Mesothelial cell of epicardium (in vitro differentiated cells): ENCODE measurements around the gene ITPRIP. TPM values are rescaled to one million over a fixed set of nuclear protein-coding genes. Genes with fewer than 3 reads are reported as not detected.
A peak's percentile ranks its signal among the peaks of the same experiment; 100 is the strongest.

Experiments
- DNase-seq, 2 experiments: peaks; one replicate each; pipeline ENCODE4 v3.0.0; 2021; ENCODE audit warnings: low spot score in 2 of 2; ENCODE audit not compliant: unreplicated experiment in 2 of 2
- H3K27ac Mint-ChIP-seq: 2 replicates; pipeline ENCODE4 v1.8.0; 2021; ENCODE audit warnings: mixed read lengths
- H3K27me3 Mint-ChIP-seq: 2 replicates; pipeline ENCODE4 v1.8.0; 2021; ENCODE audit warnings: low read depth, mixed read lengths
- H3K36me3 Mint-ChIP-seq: 2 replicates; pipeline ENCODE4 v1.8.0; 2021; ENCODE audit warnings: mixed read lengths
- H3K4me1 Mint-ChIP-seq: 2 replicates; pipeline ENCODE4 v1.8.0; 2021; ENCODE audit warnings: mixed read lengths
- H3K4me3 Mint-ChIP-seq: 2 replicates; pipeline ENCODE4 v1.8.0; 2021; ENCODE audit warnings: mild to moderate bottlenecking, moderate library complexity, mixed read lengths
- H3K9me3 Mint-ChIP-seq: 2 replicates; pipeline ENCODE4 v1.8.0; 2021; ENCODE audit warnings: mixed read lengths
- CTCF ChIP-seq: fragments of 200-600 bp; sonication (generic); IDR thresholded peaks from one replicate; pipeline ENCODE4 v1.5.0; 2021; ENCODE audit warnings: antibody characterized with exemption; ENCODE audit not compliant: unreplicated experiment
- total RNA-seq: library from RNA; stranded (reverse); gene quantifications from 3 replicates; pipeline ENCODE4 v1.2.1, GENCODE V29; 2021

ITPRIP gene
- total RNA-seq = 23.3 to 24.5 TPM (median 23.6 TPM) in 3 replicates

- Mint-ChIP-seq H3K27me3 (no peaks in the 10 kb centered on the region), H3K4me1 (peaks cover 34% of the 10 kb centered on the region), H3K27ac (peak within 1 kb of the TSS; percentile 99), H3K4me3 (peak within 1 kb of the TSS; percentile 93), H3K36me3 (no peaks in the 10 kb centered on the region), H3K9me3 (no peaks in the 10 kb centered on the region)
- no peak for TF ChIP-seq CTCF
- peak; percentile 46 to 73 for DNase-seq
Observed at GRCh38 chr10:104337985-104338735, at the start of gene ITPRIP. ITPRIP (minus strand) TSS chr10:104338465; CDS start chr10:104316051, 22,414 bp downstream.

- no peak overlapping the region for H3K27ac Mint-ChIP-seq
- H3K36me3 Mint-ChIP-seq = no peaks in the 10 kb centered on the region
- peaks cover 7% of the 10 kb centered on the region for H3K4me1 Mint-ChIP-seq
- no peak overlapping the region for H3K4me3 Mint-ChIP-seq
- no peaks in the 10 kb centered on the region for H3K9me3 Mint-ChIP-seq
- peaks cover 43% of the 10 kb centered on the region for H3K27me3 Mint-ChIP-seq
- DNase-seq = no peak
- TF ChIP-seq CTCF = no peak
Observed at GRCh38 chr10:104387130-104387888, 49.0 kb upstream of the ITPRIP start.

GRCh38 chr10:104380336-104380735 lies 42.1 kb upstream of the ITPRIP start:
- Mint-ChIP-seq H3K27ac (no peak overlapping the region), H3K27me3 (peaks cover 27% of the 10 kb centered on the region), H3K9me3 (no peaks in the 10 kb centered on the region), H3K4me3 (no peak overlapping the region), H3K36me3 (no peaks in the 10 kb centered on the region), H3K4me1 (peaks cover 5% of the 10 kb centered on the region)
- TF ChIP-seq CTCF = no peak
- no peak for DNase-seq

- no peaks in the 10 kb centered on the region for H3K36me3 Mint-ChIP-seq
- peaks cover 11% of the 10 kb centered on the region for H3K4me1 Mint-ChIP-seq
- peaks cover 18% of the 10 kb centered on the region for H3K27me3 Mint-ChIP-seq
- H3K27ac Mint-ChIP-seq = no peak overlapping the region
- TF ChIP-seq CTCF = no peak
- no peak for DNase-seq
- H3K9me3 Mint-ChIP-seq = peaks cover 4% of the 10 kb centered on the region
- H3K4me3 Mint-ChIP-seq = no peak overlapping the region
Observed at GRCh38 chr10:104376784-104377300, 38.6 kb upstream of the ITPRIP start.

- Mint-ChIP-seq H3K4me3 (no peak overlapping the region), H3K9me3 (peaks cover 11% of the 10 kb centered on the region), H3K36me3 (peaks cover 6% of the 10 kb centered on the region), H3K4me1 (peaks cover 8% of the 10 kb centered on the region), H3K27ac (no peak overlapping the region), H3K27me3 (peaks cover 12% of the 10 kb centered on the region)
- no peak for DNase-seq
- no peak for TF ChIP-seq CTCF
Observed at GRCh38 chr10:104374591-104374990, 36.3 kb upstream of the ITPRIP start.
